HT1080 (cell line): ENCODE results near the gene CCKAR. TPM values are rescaled to one million over a fixed set of nuclear protein-coding genes. Genes with fewer than 3 reads are reported as not detected.
A peak's percentile ranks its signal among the peaks of the same experiment; 100 is the strongest.

Experiments
- DNase-seq: peaks from one replicate; pipeline ENCODE4 v3.0.0-alpha.2; 2015; ENCODE audit warnings: low read depth
- total RNA-seq: library from RNA; depleted of rRNA; stranded (reverse); fragments of >200 nt; shearing (Covaris generic); gene quantifications from 2 replicates; pipeline ENCODE4 v1.2.3, GENCODE V29; 2014

The CCKAR gene
- total RNA-seq, 1 experiment from 2014 or later = not detected

- no peak for DNase-seq
Measured at GRCh38 chr4:26459756-26460530, 30.3 kb downstream of the CCKAR start.

GRCh38 chr4:26459054-26459755, 31.1 kb downstream of the CCKAR start:
- peak; percentile 21 for DNase-seq

GRCh38 chr4:26458157-26458561, 32.1 kb downstream of the CCKAR start:
- peak; percentile 17 for DNase-seq

- no peak for DNase-seq
Measured at GRCh38 chr4:26457412-26457811, 32.9 kb downstream of the CCKAR start.

- DNase-seq = peak; percentile 14
Measured at GRCh38 chr4:26455571-26455970, 34.7 kb downstream of the CCKAR start.

- no peak for DNase-seq
Measured at GRCh38 chr4:26454961-26455360, 35.3 kb downstream of the CCKAR start.

GRCh38 chr4:26452565-26453531, 37.4 kb downstream of the CCKAR start:
- DNase-seq = no peak

GRCh38 chr4:26451597-26451996, 38.7 kb downstream of the CCKAR start:
- no peak for DNase-seq

GRCh38 chr4:26450418-26450817, 39.9 kb downstream of the CCKAR start:
- DNase-seq = no peak

- no peak for DNase-seq
Measured at GRCh38 chr4:26447378-26447777, 42.9 kb downstream of the CCKAR start.

- DNase-seq = no peak
Measured at GRCh38 chr4:26441771-26442170, 48.5 kb downstream of the CCKAR start.

GRCh38 chr4:26441102-26441501, 49.2 kb downstream of the CCKAR start:
- no peak for DNase-seq

- DNase-seq = no peak
Measured at GRCh38 chr4:26434030-26434639, 56.1 kb downstream of the CCKAR start.

- DNase-seq = no peak
Measured at GRCh38 chr4:26433556-26433955, 56.7 kb downstream of the CCKAR start.

- DNase-seq = no peak
Measured at GRCh38 chr4:26432419-26432818, 57.9 kb downstream of the CCKAR start.

GRCh38 chr4:26431461-26432180, 58.7 kb downstream of the CCKAR start:
- DNase-seq = no peak
